Activated CD8-positive, alpha-beta T cell treated with anti-CD3 and anti-CD28 coated beads for 36 hours (primary cell): ENCODE results near the gene C3orf70. TPM values are rescaled to one million over a fixed set of nuclear protein-coding genes. Genes with fewer than 3 reads are reported as not detected.

Experiments used
- ATAC-seq: fragments of 200-7000 bp; cut with Tn5 transposase; one replicate; pipeline ENCODE4 v1.10.0; 2021; ENCODE audit warnings: mild to moderate bottlenecking, moderate library complexity
- CTCF ChIA-PET: fragments of 350-600 bp; sonication (Branson Sonifier 250); formaldehyde crosslinking; loops from one replicate; lab custom pipeline; 2021; ENCODE audit warnings: antibody characterized with exemption; lab: Charles Lee
- POLR2A ChIA-PET: fragments of 350-600 bp; sonication (Branson Sonifier 250); formaldehyde crosslinking; loops from one replicate; lab custom pipeline; 2021; ENCODE audit warnings: antibody characterized with exemption; lab: Charles Lee
- DNase-seq: peaks from one replicate; pipeline ENCODE4 v3.0.0-alpha.2; 2020
- H3K27ac Mint-ChIP-seq: one replicate; pipeline ENCODE4 v1.8.0; 2021; ENCODE audit warnings: mild to moderate bottlenecking, mixed read lengths
- H3K27me3 Mint-ChIP-seq: one replicate; pipeline ENCODE4 v1.8.0; 2021; ENCODE audit warnings: mixed read lengths
- H3K36me3 Mint-ChIP-seq: one replicate; pipeline ENCODE4 v1.8.0; 2021; ENCODE audit warnings: low read depth, mixed read lengths
- H3K4me1 Mint-ChIP-seq: one replicate; pipeline ENCODE4 v1.8.0; 2021; ENCODE audit warnings: low read depth, mixed read lengths
- H3K4me3 Mint-ChIP-seq: one replicate; pipeline ENCODE4 v1.8.0; 2021; ENCODE audit warnings: mild to moderate bottlenecking, moderate library complexity, mixed read lengths
- H3K9me3 Mint-ChIP-seq: one replicate; pipeline ENCODE4 v1.8.0; 2021; ENCODE audit warnings: mixed read lengths
- CTCF ChIP-seq: fragments of 200-600 bp; IDR thresholded peaks from one replicate; pipeline ENCODE4 v1.8.0; 2022; ENCODE audit warnings: antibody characterized with exemption, mild to moderate bottlenecking
- intact Hi-C: fragments of 100-400 bp; cut with micrococcal nuclease; formaldehyde crosslinking; loops from one replicate; pipeline ENCODE4 v1.10.0; 2022
- total RNA-seq, 2 experiments: library from RNA; stranded (reverse); gene quantifications; one replicate each; pipeline ENCODE4 v1.2.3, GENCODE V29; 2021

Gene C3orf70
- total RNA-seq, 2 experiments from 2014 or later = 0.04 TPM; not detected in 1

- Mint-ChIP-seq H3K4me1 (no peaks in the 10 kb centered on the region), H3K27ac (no peak overlapping the region), H3K9me3 (peaks cover 4% of the 10 kb centered on the region), H3K4me3 (no peak overlapping the region), H3K36me3 (peaks cover 66% of the 10 kb centered on the region), H3K27me3 (no peaks in the 10 kb centered on the region)
- ATAC-seq (no peak), DNase-seq (no peak)
- CTCF ChIA-PET = no interaction called here
- TF ChIP-seq CTCF = no peak
- POLR2A ChIA-PET = no interaction called here
- intact Hi-C loops = no loop called here
Observed at GRCh38 chr3:185029086-185029485, 123.8 kb downstream of the C3orf70 start.

- Mint-ChIP-seq H3K4me3 (no peak overlapping the region), H3K27me3 (no peaks in the 10 kb centered on the region), H3K27ac (no peak overlapping the region), H3K4me1 (no peaks in the 10 kb centered on the region), H3K36me3 (peaks cover 61% of the 10 kb centered on the region), H3K9me3 (peaks cover 3% of the 10 kb centered on the region)
- CTCF ChIA-PET = no interaction called here
- ATAC-seq (no peak), DNase-seq (no peak)
- intact Hi-C loops = no loop called here
- TF ChIP-seq CTCF = no peak
- POLR2A ChIA-PET = no interaction called here
Observed at GRCh38 chr3:185028121-185028520, 124.7 kb downstream of the C3orf70 start.

Other genes starting within 250 kb of the C3orf70 start
- gene EHHADH, start 101.0 kb upstream of the C3orf70 start, total RNA-seq = 1 to 10 TPM; 4.0 to 5.0 TPM
- 10 to 100 TPM in 1 of 2 experiments, 1 to 10 TPM in 1; 8.9 to 10.2 TPM for gene MAP3K13, start 210.1 kb upstream of the C3orf70 start, total RNA-seq